Dedifferentiated amniotic fluid mesenchymal stem cell (primary cell): ENCODE measurements around the gene SGIP1.

Source experiments
- DNase-seq: peaks from one replicate; pipeline ENCODE4 v3.0.0-alpha.2; 2016; ENCODE audit errors: extremely low spot score

Gene SGIP1

GRCh38 chr1:66523562-66523961 is 10.4 kb upstream of the SGIP1 start:
- peak; percentile 22 for DNase-seq

GRCh38 chr1:66525086-66525485 is 8.9 kb upstream of the SGIP1 start:
- no peak for DNase-seq

- no peak for DNase-seq
These were observed 7.9 kb upstream of the SGIP1 start for GRCh38 chr1:66526036-66526435.

- no peak for DNase-seq
These were observed 7.0 kb upstream of the SGIP1 start for GRCh38 chr1:66526991-66527390.

GRCh38 chr1:66527686-66528085 is 6.3 kb upstream of the SGIP1 start:
- DNase-seq, result no peak

GRCh38 chr1:66528580-66528979 is 5.4 kb upstream of the SGIP1 start:
- DNase-seq, result no peak

- DNase-seq, result no peak
These were observed 1.7 kb upstream of the SGIP1 start for GRCh38 chr1:66532214-66532613.

- DNase-seq, result peak; percentile 57
These were observed 862 bp upstream of the SGIP1 start for GRCh38 chr1:66532798-66533783.

GRCh38 chr1:66535061-66535460 is 1.1 kb downstream of the SGIP1 start:
- no peak for DNase-seq

- DNase-seq, result no peak
These were observed 1.9 kb downstream of the SGIP1 start for GRCh38 chr1:66535853-66536252.

- DNase-seq, result no peak
These were observed 3.8 kb downstream of the SGIP1 start for GRCh38 chr1:66537718-66538117.

GRCh38 chr1:66539491-66539890 is 5.5 kb downstream of the SGIP1 start:
- DNase-seq, result no peak

- DNase-seq, result no peak
These were observed 6.6 kb downstream of the SGIP1 start for GRCh38 chr1:66540434-66541032.

GRCh38 chr1:66542314-66542713 is 8.4 kb downstream of the SGIP1 start:
- DNase-seq, result no peak

GRCh38 chr1:66542811-66543767 is 9.1 kb downstream of the SGIP1 start:
- DNase-seq, result peak; percentile 34

GRCh38 chr1:66546047-66546810 is 12.3 kb downstream of the SGIP1 start:
- DNase-seq, result no peak

GRCh38 chr1:66549017-66549416 is 15.1 kb downstream of the SGIP1 start:
- DNase-seq, result no peak

GRCh38 chr1:66550243-66550642 is 16.3 kb downstream of the SGIP1 start:
- no peak for DNase-seq

- no peak for DNase-seq
These were observed 18.3 kb downstream of the SGIP1 start for GRCh38 chr1:66552287-66552686.

- DNase-seq, result no peak
These were observed 18.9 kb downstream of the SGIP1 start for GRCh38 chr1:66552829-66553228.

GRCh38 chr1:66553846-66554245 is 19.9 kb downstream of the SGIP1 start:
- no peak for DNase-seq
